ENCODE data around the gene MAP3K14. TPM values are rescaled to one million over a fixed set of nuclear protein-coding genes. Genes with fewer than 3 reads are reported as not detected.

The MAP3K14 gene
- polyA plus RNA-seq, 3 donors: 1.4 to 29.9 (median 3.8) TPM

- H3K9ac ChIP-seq (ENCODE audit: insufficient read depth, low read length, poor library complexity, severe bottlenecking): no peak overlapping the region
- 95% methylated on average over 5 of the region's 5 CpGs for WGBS (ENCODE audit: insufficient coverage)
- H3K4me3 ChIP-seq (replicated peaks in 1 of 3; ENCODE audit: low read depth in 2 of 3, low read length in 3 of 3): no peak overlapping the region
- peaks cover 84 to 95% of the 10 kb centered on the region in 2 donors for H3K36me3 Mint-ChIP-seq
- DNase-seq: no peak
- H3K27ac Mint-ChIP-seq: no peak overlapping the region
- H3K4me1 ChIP-seq (ENCODE audit: control insufficient read depth in 1 of 2, insufficient read depth in 2 of 2, low read length in 2 of 2): peaks cover 18 to 20% of the 10 kb centered on the region in 2 donors
- no peak overlapping the region for H3K4me3 Mint-ChIP-seq
- peaks cover 24% of the 10 kb centered on the region for H3K4me1 Mint-ChIP-seq
- no peaks in the 10 kb centered on the region for H3K27me3 ChIP-seq (ENCODE audit: control insufficient read depth in 2 of 2, insufficient read depth in 2 of 2, low read length in 2 of 2)
- H3K79me2 ChIP-seq (ENCODE audit: insufficient read depth, low read length): peaks cover 11% of the 10 kb centered on the region
- H3K36me3 ChIP-seq (replicated peaks in 1 of 2; ENCODE audit: control insufficient read depth in 1 of 2, insufficient read depth in 2 of 2, low read length in 2 of 2): peaks cover 76 to 91% of the 10 kb centered on the region in 2 donors
- intact Hi-C loops (cut with micrococcal nuclease): loop anchor here in 1 of 2 donors (5.0 kb wide), 1 partner anchor 36 kb away; no protein-coding TSS in a partner anchor
- H3K27ac ChIP-seq (ENCODE audit: low read depth in 1 of 2, low read length in 2 of 2): no peak overlapping the region
- H3K9me3 ChIP-seq (replicated peaks in 1 of 2; ENCODE audit: control insufficient read depth in 1 of 2, insufficient read depth in 1 of 2, low read length in 2 of 2): no peaks in the 10 kb centered on the region
- H3K4me2 ChIP-seq (replicated peaks; ENCODE audit: extremely low read depth, low read length, poor library complexity, severe bottlenecking): no peak overlapping the region
- no peak overlapping the region for H2AFZ ChIP-seq (ENCODE audit: insufficient read depth, low read depth, low read length, poor library complexity, severe bottlenecking)
- peaks cover 0 to 2% (median 0%) of the 10 kb centered on the region in 7 donors for H3K9me3 Mint-ChIP-seq
- H4K20me1 ChIP-seq (ENCODE audit: insufficient read depth, low read length): peaks cover 48% of the 10 kb centered on the region
- peaks cover 0 to 2% (median 2%) of the 10 kb centered on the region in 3 donors for H3K27me3 Mint-ChIP-seq (ENCODE audit: low read depth in 3 of 3)
- no peak for TF ChIP-seq CTCF (IDR thresholded peaks at IDR 0.05)
Observed at GRCh38 chr17:45286286-45286685, 30.5 kb downstream of the MAP3K14 start.

GRCh38 chr17:45284176-45285140 lies 32.4 kb downstream of the MAP3K14 start:
- H3K4me2 ChIP-seq (replicated peaks; ENCODE audit: extremely low read depth, low read length, poor library complexity, severe bottlenecking): no peak overlapping the region
- peak in 2 of 3 donors; percentile 39 to 52 for DNase-seq

More at GRCh38 chr17:45284176-45285140, 32.4 kb downstream of the MAP3K14 start:
- Histone ChIP-seq H3K9ac (ENCODE audit: insufficient read depth, low read length, poor library complexity, severe bottlenecking) (no peak overlapping the region), H3K9me3 (replicated peaks in 1 of 2; ENCODE audit: control insufficient read depth in 1 of 2, insufficient read depth in 1 of 2, low read length in 2 of 2) (no peaks in the 10 kb centered on the region), H2AFZ (ENCODE audit: insufficient read depth, low read depth, low read length, poor library complexity, severe bottlenecking) (no peak overlapping the region), H3K27ac (ENCODE audit: low read depth in 1 of 2, low read length in 2 of 2) (no peak overlapping the region), H3K4me3 (replicated peaks in 1 of 3; ENCODE audit: low read depth in 2 of 3, low read length in 3 of 3) (no peak overlapping the region), H3K36me3 (replicated peaks in 1 of 2; ENCODE audit: control insufficient read depth in 1 of 2, insufficient read depth in 2 of 2, low read length in 2 of 2) (peaks cover 73 to 99% of the 10 kb centered on the region in 2 donors), H4K20me1 (ENCODE audit: insufficient read depth, low read length) (peaks cover 37% of the 10 kb centered on the region), H3K27me3 (ENCODE audit: control insufficient read depth in 2 of 2, insufficient read depth in 2 of 2, low read length in 2 of 2) (no peaks in the 10 kb centered on the region), H3K4me1 (ENCODE audit: control insufficient read depth in 1 of 2, insufficient read depth in 2 of 2, low read length in 2 of 2) (peaks cover 0 to 2% of the 10 kb centered on the region in 2 donors), H3K79me2 (ENCODE audit: insufficient read depth, low read length) (no peaks in the 10 kb centered on the region)
- Mint-ChIP-seq H3K9me3 (peaks cover 0 to 2% (median 0%) of the 10 kb centered on the region in 7 donors), H3K27ac (peak overlapping the region in 4 of 7 donors; percentile 4 to 74 (median 60)), H3K4me3 (no peak overlapping the region), H3K27me3 (ENCODE audit: low read depth in 3 of 3) (peaks cover 0 to 2% (median 0%) of the 10 kb centered on the region in 3 donors), H3K36me3 (peaks cover 79 to 94% of the 10 kb centered on the region in 2 donors), H3K4me1 (peaks cover 6% of the 10 kb centered on the region)
- intact Hi-C loops (cut with micrococcal nuclease): loop anchor here in 1 of 2 donors (5.0 kb wide), 1 partner anchor 38 kb away; no protein-coding TSS in a partner anchor
- TF ChIP-seq CTCF (IDR thresholded peaks at IDR 0.05): peak; percentile 36
- WGBS (ENCODE audit: insufficient coverage): 89% methylated on average over 21 of the region's 21 CpGs
